HG03097 (cell line): ENCODE data around the gene ERVK3-1.
"Not testable (repeated sequence)": the region's sequence is repeated elsewhere in the genome, so short reads cannot be mapped to it uniquely, and the experiment has no call there.

Experiments used
- ATAC-seq: cut with Tn5 transposase; IDR thresholded peaks from one replicate; pipeline ENCODE4 v1.9.1; 2021; ENCODE audit not compliant: unreplicated experiment, low FRiP score

The ERVK3-1 gene

DNA sequence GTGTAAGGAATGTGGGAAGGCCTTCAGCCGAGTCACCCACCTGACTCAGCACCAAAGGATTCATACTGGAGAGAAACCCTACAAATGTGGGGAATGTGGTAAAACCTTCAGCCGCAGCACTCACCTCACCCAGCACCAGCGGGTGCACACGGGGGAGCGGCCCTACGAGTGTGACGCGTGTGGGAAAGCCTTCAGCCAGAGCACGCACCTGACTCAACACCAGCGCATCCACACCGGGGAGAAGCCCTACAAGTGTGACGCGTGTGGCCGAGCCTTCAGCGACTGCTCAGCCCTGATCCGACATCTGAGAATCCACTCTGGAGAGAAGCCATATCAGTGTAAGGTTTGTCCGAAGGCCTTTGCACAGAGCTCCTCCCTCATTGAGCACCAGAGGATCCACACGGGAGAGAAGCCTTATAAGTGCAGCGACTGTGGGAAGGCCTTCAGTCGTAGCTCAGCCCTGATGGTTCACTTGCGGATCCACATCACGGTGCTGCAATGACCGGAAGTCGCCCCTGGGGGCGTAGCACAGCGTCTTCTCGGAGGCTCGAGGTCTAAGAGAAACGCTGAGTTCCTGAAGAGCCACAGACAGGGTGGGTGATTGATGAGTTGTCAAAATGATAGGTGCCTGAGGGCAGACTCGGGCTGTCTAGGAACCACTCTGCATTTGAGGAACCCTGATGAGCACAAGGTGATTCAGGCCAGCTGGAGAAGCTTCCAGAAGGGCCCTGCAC, 33.8 kb downstream of the ERVK3-1 start:
- no peak for ATAC-seq

DNA sequence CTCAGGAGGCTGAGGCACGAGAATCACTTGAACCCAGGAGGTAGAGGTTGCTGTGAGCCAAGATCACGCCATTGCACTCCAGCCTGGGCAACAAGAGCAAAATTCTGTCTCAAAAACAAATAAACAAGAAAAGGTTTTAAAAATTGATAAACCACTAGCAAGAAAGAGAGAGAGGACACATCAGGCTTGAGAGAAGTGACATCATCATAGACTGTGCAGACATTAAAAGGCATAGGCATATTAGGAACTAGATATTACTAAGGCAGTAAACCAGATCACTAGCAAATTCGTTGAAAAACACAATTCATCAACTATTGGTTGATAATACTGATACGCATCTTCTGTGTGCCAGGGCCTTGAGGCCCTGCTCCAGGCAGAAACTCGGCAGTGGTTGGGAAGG, 40.4 kb downstream of the ERVK3-1 start:
- no peak for ATAC-seq

DNA sequence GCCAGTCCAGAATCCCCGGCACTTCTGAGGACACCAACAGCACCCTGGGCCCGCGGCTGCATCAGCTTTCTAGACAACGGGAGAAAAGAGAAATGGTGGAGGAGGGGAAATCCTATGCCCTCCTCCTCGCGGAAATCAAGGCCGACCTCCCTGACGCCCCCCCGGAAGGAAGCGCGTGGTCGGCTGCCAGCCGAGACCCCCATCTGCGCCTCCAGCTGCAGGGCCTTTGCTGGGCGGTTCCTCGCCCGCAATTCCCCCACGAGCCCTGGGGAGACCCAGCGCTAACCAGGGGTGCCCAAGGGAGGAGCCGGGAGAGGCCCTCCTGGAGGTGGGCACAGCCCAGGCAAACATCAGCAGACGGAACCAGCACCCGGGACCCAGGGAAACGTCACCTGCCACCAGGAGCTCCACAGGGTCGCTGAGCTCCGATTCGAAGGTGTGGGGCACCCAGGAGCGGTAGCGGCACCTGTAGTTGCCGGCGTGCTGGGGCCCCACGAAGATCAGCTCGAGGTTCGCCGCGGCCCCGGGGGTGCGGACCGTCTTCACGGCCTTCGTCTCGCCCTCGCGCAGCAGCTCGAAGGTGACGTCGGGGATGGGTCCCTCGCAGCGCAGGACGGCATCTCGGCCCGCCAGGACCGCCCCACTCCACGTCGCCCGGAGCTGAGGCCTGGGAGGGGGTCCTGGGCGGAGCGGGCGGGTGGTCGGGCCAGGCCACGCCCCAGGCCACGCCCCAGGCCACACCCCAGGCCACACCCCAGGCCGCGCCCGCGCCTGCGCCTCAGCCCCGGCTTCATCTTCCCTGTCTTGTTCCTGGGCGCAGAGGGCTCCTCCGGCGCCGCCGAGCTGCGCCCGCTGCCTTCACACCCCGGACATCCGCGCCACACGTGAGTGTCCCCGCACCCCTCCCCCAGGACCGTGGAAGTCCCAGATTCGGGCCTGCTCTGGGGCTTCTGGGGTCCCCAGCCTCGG, 42.1 kb downstream of the ERVK3-1 start:
- ATAC-seq, result peak; percentile 64

DNA sequence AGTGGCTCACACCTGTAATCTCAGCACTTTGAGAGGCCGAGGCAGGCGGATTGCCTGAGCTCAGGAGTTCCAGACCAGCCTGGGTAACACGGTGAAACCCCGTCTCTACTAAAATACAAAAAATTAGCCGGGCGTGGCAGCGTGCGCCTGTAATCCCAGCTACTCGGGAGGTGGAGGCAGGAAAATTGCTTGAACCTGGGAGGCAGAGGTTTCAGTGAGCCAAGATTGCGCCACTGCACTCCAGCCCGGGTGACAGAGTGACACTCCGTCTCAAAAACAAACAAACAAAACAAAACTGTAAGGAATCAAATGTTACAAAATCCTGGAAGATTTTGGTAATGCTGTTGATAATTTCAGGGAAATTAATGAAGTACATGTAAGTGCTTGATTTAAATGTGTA, 42.9 kb downstream of the ERVK3-1 start:
- ATAC-seq, result not testable (repeated sequence)

DNA sequence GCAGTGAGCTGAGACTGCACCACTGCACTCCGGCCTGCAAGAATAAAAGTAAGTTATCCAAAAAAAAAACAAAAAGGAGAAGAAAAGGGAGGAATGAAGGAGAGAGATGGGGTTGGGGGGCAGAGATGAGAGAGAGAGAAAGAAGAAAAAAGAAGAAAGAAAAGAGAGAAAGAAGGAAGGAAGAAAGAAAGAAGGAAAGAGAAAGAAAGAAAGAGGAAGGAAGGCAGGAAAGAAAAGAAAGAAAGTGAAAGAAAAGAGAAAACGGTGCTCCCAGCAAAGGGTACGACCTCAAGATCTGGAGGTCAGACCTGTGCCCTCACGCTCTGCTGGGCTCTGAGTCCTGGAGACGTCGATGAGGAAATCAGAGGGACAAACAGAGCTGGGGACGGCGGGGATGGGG, 44.4 kb downstream of the ERVK3-1 start:
- ATAC-seq, result no peak

DNA sequence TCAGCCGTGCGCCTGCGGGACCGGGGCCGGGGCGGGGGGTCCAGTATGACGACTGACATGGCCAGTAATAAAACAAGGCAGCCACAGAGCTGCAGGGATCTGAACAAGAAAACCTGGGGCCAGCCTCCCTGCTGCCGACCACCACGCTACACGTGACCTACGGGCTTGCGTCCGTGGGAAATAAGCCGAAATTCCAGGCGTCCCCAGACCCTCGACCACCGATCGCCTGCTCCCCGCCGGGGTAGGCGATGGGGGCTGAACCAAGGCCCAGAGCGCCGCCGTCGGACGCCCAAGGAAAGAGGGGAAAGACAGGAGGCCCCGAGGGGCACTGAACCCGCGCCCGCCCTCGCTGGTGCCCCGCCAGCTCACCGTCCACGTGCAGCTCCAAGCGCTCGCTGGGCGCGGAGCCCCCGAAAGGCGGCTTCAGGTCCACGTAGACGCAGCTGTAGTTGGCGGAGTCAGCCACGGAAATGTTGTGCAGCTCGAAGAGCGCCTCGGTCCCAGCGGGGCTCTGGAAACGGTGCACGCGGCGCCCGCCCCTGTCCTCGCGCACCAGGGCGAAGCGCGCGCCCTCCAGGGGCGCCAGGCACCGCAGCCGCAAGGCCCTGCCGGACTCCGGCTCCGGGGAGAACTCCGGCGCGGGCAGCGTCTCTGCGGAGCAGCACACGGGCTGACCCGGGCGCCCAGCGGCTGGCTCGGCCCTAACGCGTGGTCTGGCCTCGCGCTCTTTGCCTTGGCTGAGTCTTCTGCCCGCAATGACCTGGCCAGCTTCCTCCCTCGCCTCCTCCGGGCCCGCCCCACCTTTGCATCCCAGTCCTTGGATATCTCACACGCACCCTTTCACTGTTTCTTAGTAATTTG, 45.1 kb downstream of the ERVK3-1 start:
- ATAC-seq, result no peak

DNA sequence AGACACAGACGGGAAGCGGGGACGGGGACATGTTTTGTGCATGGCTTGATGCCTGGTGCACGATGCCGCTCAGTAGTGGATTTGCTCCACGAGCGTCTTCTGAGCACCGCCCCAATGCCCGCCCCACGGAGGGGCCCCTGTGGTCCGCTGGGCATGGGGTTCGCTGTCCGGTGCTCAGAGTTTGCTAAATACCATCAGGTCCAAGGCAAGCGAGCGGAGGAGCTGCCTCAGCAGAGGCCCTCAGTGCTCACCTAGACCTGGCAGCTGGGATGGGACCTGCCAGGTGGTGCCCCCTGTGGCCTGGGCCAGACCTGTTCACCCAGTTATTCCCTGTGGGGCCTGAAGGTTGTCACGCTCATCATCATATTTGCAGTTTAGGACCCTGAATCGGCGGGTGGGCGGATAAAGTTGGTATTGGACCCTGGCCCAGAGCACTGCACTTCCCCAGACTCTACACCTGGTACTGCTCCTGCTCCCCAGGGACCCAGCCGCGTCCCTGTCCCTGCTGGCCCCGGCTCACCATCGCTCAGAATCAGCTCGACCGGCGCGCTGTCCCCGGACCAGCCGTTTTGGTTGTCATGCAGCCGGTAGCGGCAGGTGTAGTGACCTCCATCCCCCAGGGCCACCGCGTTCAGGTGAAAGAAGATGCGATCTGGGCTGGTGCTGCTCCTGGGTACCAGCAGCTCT, 45.8 kb downstream of the ERVK3-1 start:
- ATAC-seq, result no peak

DNA sequence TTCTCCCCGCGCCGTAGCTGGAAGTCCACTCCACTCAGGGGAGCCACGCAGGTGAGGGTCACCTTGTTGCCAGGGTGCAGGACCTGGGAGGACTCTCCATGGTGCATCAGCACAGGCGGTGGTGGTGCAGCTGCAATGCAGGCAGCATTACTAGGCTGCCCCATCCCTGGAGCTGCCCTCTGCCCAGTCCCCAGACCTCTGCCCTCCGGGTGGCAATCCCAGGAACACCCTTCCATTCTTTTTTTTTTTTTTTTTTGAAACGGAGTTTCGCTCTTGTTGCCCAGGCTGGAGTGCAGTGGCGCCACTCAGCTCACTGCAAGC, 46.3 kb downstream of the ERVK3-1 start:
- ATAC-seq, result no peak

DNA sequence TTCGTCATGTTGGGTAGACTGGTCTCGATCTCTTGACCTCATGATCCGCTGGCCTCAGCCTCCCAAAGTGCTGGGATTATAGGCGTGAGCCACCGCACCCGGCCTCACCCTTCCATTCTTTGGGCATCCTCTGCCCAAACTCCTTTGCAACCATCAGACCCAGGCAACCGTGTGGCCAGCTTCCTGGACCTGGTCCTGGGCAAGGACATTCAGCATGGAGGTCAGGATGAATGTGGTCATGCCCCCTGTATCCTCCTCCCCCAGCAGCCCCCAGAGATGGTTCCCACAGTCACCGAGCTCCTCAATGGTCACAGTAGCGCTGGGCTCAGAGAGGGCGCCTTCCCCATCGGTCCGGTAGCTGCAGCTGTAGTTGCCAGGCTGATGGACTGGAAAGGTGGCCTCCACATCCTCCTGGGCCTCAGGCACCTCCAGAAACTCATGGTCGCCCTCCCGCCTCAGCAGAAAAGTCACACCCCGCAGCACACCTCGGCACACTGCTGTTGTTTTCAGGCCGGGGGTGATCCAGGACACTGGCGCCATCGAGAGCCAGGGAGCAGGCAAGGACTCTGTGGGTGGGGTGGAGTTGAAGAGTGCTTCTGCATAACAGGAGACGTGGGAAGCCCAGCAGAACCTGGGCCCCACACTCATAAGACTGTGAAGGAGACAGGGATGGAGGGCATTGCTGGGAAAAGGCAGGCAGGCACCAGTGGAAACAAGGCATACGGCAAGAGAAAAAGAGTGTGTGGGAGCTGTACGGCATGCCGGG, 47.0 kb downstream of the ERVK3-1 start:
- no peak for ATAC-seq

DNA sequence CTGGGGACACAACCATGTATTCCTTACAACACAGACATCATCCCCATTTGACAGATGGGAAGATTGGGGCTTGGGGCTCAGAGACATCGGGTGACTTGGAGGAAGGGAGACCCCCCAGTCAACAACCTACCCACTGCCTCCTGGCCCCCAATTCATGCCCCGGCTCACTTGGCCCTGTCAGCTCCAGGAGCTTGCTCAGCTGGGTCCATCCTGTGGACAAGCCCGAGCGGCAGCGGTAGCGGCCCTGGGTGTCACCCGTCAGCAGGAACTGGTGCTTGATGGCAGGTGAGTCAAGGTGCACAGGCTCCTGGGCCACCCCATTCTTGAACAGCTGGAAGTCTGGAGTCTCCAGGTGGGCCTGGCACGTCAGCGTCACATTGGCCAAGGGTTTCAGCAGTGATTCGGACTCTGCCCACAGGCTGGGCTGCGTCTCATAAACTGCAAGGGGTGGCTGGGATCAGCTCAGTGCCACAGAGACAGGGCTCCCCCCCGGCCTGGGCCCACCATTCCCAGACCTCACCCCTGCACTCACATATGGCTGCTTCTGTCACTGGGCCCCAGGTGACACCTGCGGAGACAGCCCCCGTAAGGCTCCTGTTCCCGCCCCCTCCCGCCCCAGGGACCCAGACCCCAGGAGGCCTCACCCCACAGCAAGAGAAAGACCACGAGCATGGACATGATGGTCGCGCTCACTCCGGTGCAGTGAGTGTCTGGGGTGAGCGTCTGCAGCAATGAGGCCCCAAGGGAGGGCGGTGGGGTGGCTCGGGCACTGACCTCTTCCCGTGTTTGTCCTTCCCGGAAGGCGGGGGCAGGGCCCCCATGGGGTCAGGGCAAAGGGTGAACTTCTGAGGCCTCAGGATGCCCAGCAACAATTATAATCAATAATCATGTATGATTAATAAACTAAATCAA, 47.8 kb downstream of the ERVK3-1 start, which contains the start of gene A1BG:
TSS of gene A1BG (minus strand) at position 733 of the 912 bp plus-strand sequence. CDS start at position 678, 55 bp downstream.
- no peak for ATAC-seq

DNA sequence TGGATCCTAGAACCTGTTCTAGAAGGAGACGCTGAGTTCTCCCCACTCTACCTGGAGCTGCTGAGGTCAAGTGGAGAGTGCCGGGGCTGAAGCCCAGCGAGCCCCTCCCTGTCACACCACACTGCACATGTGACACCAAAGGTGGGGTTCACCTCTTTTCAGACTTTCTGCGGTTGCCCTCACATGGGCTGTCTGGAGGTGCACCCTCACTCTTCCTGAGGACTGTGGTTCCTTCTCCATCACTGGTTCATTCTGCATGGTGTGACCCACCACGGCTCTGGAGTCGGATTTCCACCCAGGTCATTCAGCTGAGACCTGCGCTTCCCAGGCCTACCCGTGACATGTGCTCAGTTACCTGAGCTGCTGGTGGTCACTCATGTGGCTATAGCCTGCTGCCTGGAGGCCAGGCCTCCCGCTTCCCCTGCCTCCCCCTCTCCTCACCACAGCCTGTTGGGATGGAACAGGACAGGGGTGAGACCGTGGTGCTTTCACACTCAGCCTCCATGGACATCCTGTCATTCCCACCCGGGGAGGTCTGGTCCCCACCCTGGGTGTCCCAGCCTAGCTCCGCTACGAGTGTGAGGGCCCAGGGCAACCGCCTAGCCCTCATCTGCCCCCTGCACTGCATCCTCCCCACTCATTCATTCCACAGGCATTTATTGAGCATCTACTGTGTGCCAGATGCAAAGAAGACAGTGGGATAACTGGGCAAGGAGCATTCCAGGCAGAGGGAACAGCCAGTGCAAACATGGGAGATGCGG, 48.7 kb downstream of the ERVK3-1 start:
- no peak for ATAC-seq

DNA sequence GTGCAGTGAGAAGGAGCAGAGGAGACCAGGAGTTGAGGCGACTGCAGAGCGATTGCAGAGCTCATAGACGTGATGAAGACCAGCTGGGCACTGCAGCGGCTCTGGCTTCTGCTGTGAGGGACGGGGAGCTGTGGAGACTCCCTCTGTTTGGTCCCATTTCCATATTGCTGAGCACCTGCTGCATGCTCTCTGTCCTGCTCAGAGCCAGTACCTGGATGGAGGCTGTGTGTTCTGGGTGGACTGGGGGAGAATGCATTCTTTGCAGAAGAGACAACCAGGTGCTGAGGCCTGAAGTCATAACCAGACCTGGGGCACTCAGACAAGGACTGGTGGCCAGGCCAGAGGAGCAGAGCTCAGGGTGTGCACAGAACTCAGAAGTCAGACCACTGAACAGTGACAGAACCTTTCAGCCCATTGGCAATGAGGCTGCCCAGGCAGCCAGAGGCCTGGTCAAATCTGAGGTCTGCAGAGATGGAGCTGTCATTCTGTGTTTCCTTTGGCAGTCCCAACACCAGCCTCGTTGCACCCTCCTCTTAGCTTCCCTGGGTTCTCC, 49.4 kb downstream of the ERVK3-1 start:
- ATAC-seq, result no peak

DNA sequence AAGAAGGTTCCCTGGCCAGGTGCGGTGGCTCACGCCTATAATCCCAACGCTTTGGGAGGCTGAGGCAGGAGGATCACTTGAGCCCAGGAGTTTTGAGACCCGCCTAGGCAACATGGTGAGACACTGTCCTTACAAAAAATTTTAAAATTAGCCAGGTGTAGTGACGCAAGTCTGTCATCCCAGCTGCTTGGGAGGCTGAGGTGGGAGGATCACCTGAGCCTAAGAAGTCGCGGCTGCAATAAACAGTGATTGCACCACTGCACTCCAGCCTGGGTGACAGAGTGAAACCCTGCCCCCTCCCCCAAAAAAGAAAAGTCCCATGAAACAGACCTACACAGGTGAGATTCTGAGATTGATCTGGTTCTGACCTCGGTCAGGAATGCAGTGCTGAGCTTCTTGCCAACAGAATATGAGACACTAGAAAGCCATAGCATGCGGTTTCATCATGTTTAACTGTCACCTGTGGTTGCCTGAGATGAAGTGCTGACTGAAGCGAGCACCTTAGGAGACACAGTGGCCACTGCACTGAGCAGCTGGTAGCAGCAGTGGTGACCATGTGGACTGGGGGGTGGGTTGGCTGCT, 50.1 kb downstream of the ERVK3-1 start:
- no peak for ATAC-seq

DNA sequence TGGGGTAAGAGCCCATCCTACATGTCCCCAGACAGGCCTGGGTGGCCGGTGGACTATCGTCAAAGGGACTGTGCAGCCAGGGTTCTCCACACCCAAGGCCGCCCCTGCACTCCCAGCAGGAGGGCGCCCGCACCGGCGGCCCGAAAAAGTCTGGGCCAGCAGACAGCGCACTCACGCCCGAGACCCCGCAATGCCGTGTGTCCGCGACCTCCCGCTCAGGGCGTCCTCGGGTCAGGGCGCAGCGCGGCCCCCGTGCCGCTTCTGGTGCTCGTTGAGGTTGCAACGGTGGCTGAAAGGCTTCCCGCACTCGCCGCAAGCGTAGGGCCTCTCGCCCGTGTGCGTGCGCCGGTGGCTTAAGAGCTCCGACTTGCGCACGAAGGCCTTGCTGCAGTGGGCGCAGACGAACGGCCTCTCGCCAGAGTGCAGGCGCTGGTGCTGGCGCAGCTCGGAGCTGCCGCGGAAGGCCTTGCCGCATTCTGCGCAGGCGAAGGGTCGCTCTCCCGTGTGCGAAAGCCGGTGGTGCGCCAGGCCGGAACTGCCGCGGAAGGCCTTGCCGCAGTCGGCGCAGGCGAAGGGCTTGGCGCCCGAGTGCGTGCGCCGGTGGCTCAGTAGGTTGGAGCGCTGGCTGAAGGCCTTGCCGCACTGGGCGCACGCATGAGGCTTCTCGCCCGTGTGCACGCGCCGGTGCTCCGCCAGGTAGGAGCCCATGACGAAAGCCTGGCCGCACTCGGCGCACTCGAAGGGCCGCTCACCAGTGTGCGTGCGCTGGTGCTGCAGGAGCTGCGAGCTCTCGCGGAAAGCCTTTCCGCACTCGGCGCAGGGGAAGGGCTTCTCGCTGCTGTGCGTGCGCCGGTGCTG, 51.0 kb downstream of the ERVK3-1 start:
- no peak for ATAC-seq

DNA sequence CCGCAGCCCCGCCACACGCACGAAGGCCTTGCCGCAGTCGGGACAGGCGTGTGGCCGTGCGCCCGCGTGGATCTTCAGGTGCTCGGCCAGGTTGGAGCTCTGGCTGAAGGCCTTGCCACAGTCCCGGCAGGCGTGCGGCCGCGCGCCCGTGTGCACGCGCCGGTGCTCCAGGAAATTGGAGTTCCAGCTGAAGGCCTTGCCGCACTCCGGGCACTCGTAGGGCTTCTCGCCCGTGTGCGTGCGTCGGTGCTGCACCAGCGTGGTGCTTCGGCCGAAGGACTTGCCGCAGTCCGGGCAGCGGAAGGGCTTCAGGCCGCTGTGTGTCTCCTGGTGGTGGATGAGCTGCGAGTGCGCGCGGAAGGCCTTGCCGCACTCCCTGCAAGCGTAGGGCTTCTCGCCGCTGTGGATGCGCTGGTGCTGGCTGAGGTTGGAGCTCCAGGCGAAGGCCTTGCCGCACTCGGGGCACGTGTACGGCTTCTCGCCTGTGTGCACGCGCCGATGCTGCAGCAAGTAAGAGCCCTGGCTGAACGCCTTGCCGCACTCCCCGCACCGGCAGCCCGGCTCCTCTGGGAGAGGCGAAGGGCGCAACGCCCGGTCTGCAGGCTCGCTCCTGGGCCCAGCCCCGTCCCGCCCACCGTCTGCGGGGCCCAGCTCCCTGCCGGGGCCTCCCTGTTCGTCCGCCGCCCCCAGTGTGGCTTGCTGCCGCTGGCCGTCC, 51.7 kb downstream of the ERVK3-1 start:
- ATAC-seq, result no peak
